Osteocyte (in vitro differentiated cells): ENCODE measurements around the gene LARP4B. TPM values are rescaled to one million over a fixed set of nuclear protein-coding genes. Genes with fewer than 3 reads are reported as not detected.
"Not testable (repeated sequence)": the region's sequence is repeated elsewhere in the genome, so short reads cannot be mapped to it uniquely, and the experiment has no call there.

ENCODE experiments used
- DNase-seq: peaks from one replicate; pipeline ENCODE4 v3.0.0; 2021; ENCODE audit warnings: mixed read lengths; ENCODE audit not compliant: unreplicated experiment; ENCODE audit errors: extremely low spot score
- H3K27ac Mint-ChIP-seq: one replicate; pipeline ENCODE4 v1.8.0; 2021; ENCODE audit warnings: mild to moderate bottlenecking, mixed read lengths; ENCODE audit not compliant: unreplicated experiment
- H3K27me3 Mint-ChIP-seq: one replicate; pipeline ENCODE4 v1.8.0; 2021; ENCODE audit warnings: mixed read lengths; ENCODE audit not compliant: unreplicated experiment
- H3K36me3 Mint-ChIP-seq: one replicate; pipeline ENCODE4 v1.8.0; 2021; ENCODE audit warnings: mixed read lengths; ENCODE audit not compliant: unreplicated experiment
- H3K4me1 Mint-ChIP-seq: one replicate; pipeline ENCODE4 v1.8.0; 2021; ENCODE audit warnings: mixed read lengths; ENCODE audit not compliant: unreplicated experiment
- H3K4me3 Mint-ChIP-seq: one replicate; pipeline ENCODE4 v1.8.0; 2021; ENCODE audit warnings: mild to moderate bottlenecking, moderate library complexity, mixed read lengths; ENCODE audit not compliant: unreplicated experiment
- H3K9me3 Mint-ChIP-seq: one replicate; pipeline ENCODE4 v1.8.0; 2021; ENCODE audit warnings: mixed read lengths; ENCODE audit not compliant: unreplicated experiment
- CTCF ChIP-seq: fragments of 200-600 bp; sonication (generic); IDR thresholded peaks from 2 replicates; pipeline ENCODE4 v1.5.0; 2021; ENCODE audit warnings: antibody characterized with exemption, mild to moderate bottlenecking, moderate library complexity
- total RNA-seq: library from RNA; stranded (reverse); gene quantifications from 2 replicates; pipeline ENCODE4 v1.2.1, GENCODE V29; 2021

LARP4B gene
- total RNA-seq, 1 donor from 2014 or later = 79.6 TPM

- no peak for TF ChIP-seq CTCF
- Mint-ChIP-seq H3K4me1 (peaks cover 17% of the 10 kb centered on the region), H3K36me3 (no peaks in the 10 kb centered on the region), H3K27me3 (no peaks in the 10 kb centered on the region), H3K27ac (no peak overlapping the region), H3K9me3 (no peaks in the 10 kb centered on the region), H3K4me3 (peak overlapping the region; percentile 1)
- no peak for DNase-seq
Observed at GRCh38 chr10:934746-935406, 3.4 kb upstream of the LARP4B start.

- H3K27ac Mint-ChIP-seq = not testable (repeated sequence)
Observed at GRCh38 chr10:934165-934564, 2.7 kb upstream of the LARP4B start.

GRCh38 chr10:932589-932988 is 1.1 kb upstream of the LARP4B start:
- Mint-ChIP-seq H3K27me3 (no peaks in the 10 kb centered on the region), H3K9me3 (no peaks in the 10 kb centered on the region), H3K4me3 (peak overlapping the region; percentile 64), H3K36me3 (no peaks in the 10 kb centered on the region), H3K27ac (peak overlapping the region; percentile 79), H3K4me1 (peaks cover 22% of the 10 kb centered on the region)
- DNase-seq = no peak
- no peak for TF ChIP-seq CTCF

More at GRCh38 chr10:934165-934564, 2.7 kb upstream of the LARP4B start:
- H3K27me3 Mint-ChIP-seq, DNase-seq, H3K36me3 Mint-ChIP-seq, H3K9me3 Mint-ChIP-seq: not testable (repeated sequence)
- Mint-ChIP-seq H3K4me1 (peaks cover 24% of the 10 kb centered on the region), H3K4me3 (peak overlapping the region; percentile 42)

GRCh38 chr10:930625-931325 is 730 bp downstream of the LARP4B start:
- Mint-ChIP-seq H3K27ac (peak overlapping the region; percentile 93), H3K4me3 (peak overlapping the region; percentile 92), H3K4me1 (peaks cover 34% of the 10 kb centered on the region), H3K27me3 (no peaks in the 10 kb centered on the region), H3K9me3 (no peaks in the 10 kb centered on the region), H3K36me3 (no peaks in the 10 kb centered on the region)
- no peak for TF ChIP-seq CTCF
- DNase-seq = no peak

GRCh38 chr10:929960-930624 is 1.4 kb downstream of the LARP4B start:
- H3K9me3 Mint-ChIP-seq = no peaks in the 10 kb centered on the region
- peaks cover 34% of the 10 kb centered on the region for H3K4me1 Mint-ChIP-seq
- no peaks in the 10 kb centered on the region for H3K36me3 Mint-ChIP-seq
- DNase-seq = no peak
- no peak for TF ChIP-seq CTCF
- peak overlapping the region; percentile 93 for H3K27ac Mint-ChIP-seq
- peak overlapping the region; percentile 92 for H3K4me3 Mint-ChIP-seq
- H3K27me3 Mint-ChIP-seq = no peaks in the 10 kb centered on the region
